ENCODE results near the gene CBLB. TPM values are rescaled to one million over a fixed set of nuclear protein-coding genes. Genes with fewer than 3 reads are reported as not detected.

The CBLB gene
- total and polyA plus RNA-seq, 9 of the 15 experiments (the other 6 are each of a cell fraction or from before 2014, with no cell fraction given) = 1.8 to 8.1 (median 5.3) TPM

GRCh38 chr3:105614288-105615030 is 254.4 kb downstream of the CBLB start (continued):
- TF ChIP-seq CEBPB (tag; IDR thresholded peaks at IDR 0.05) = peak; percentile 54
- TF ChIP-seq ATF7 (IDR thresholded peaks at IDR 0.05) = peak; percentile 55; the same call in 1 of the 2 replicates
- TF ChIP-seq XRCC5 (IDR thresholded peaks at IDR 0.05; ENCODE audit: low read depth, low read length) = no peak
- no peak for TF ChIP-seq DMBX1 (CRISPR knock-in tag; IDR thresholded peaks at IDR 0.05; ENCODE audit: borderline replicate concordance)
- TF ChIP-seq FOXK2 (conservative IDR thresholded peaks at IDR 0.05 in 1 of 2, IDR thresholded peaks at IDR 0.05 in 1 of 2; ENCODE audit: low read depth in 2 of 2) = peak; percentile 67 to 68
- no peak for TF ChIP-seq POU5F1 (IDR thresholded peaks at IDR 0.05; ENCODE audit: borderline replicate concordance, low read depth, low read length, partially characterized antibody)
- TF ChIP-seq, protein P1, sequence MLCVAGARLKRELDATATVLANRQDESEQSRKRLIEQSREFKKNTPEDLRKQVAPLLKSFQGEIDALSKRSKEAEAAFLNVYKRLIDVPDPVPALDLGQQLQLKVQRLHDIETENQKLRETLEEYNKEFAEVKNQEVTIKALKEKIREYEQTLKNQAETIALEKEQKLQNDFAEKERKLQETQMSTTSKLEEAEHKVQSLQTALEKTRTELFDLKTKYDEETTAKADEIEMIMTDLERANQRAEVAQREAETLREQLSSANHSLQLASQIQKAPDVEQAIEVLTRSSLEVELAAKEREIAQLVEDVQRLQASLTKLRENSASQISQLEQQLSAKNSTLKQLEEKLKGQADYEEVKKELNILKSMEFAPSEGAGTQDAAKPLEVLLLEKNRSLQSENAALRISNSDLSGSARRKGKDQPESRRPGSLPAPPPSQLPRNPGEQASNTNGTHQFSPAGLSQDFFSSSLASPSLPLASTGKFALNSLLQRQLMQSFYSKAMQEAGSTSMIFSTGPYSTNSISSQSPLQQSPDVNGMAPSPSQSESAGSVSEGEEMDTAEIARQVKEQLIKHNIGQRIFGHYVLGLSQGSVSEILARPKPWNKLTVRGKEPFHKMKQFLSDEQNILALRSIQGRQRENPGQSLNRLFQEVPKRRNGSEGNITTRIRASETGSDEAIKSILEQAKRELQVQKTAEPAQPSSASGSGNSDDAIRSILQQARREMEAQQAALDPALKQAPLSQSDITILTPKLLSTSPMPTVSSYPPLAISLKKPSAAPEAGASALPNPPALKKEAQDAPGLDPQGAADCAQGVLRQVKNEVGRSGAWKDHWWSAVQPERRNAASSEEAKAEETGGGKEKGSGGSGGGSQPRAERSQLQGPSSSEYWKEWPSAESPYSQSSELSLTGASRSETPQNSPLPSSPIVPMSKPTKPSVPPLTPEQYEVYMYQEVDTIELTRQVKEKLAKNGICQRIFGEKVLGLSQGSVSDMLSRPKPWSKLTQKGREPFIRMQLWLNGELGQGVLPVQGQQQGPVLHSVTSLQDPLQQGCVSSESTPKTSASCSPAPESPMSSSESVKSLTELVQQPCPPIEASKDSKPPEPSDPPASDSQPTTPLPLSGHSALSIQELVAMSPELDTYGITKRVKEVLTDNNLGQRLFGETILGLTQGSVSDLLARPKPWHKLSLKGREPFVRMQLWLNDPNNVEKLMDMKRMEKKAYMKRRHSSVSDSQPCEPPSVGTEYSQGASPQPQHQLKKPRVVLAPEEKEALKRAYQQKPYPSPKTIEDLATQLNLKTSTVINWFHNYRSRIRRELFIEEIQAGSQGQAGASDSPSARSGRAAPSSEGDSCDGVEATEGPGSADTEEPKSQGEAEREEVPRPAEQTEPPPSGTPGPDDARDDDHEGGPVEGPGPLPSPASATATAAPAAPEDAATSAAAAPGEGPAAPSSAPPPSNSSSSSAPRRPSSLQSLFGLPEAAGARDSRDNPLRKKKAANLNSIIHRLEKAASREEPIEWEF (CRISPR knock-in tag; IDR thresholded peaks at IDR 0.05) = no peak
- TF ChIP-seq U2AF2 (optimal IDR thresholded peaks at IDR 0.05; ENCODE audit: low read depth, low read length) = no peak
- peak; percentile 32 to 57; a peak in 2 of 4 replicates for TF ChIP-seq MAZ (CRISPR knock-in tag; conservative IDR thresholded peaks at IDR 0.05 in 1 of 2, IDR thresholded peaks at IDR 0.05 in 1 of 2)
- no peak for TF ChIP-seq KDM5B (IDR thresholded peaks at IDR 0.05; ENCODE audit: insufficient replicate concordance, low read depth, low read length)
- TF ChIP-seq BRD4 (IDR thresholded peaks at IDR 0.05) = no peak
- no peak for TF ChIP-seq CBX1 (IDR thresholded peaks at IDR 0.05; ENCODE audit: low read depth)
- no peak for TF ChIP-seq ZNF184 (CRISPR knock-in tag; IDR thresholded peaks at IDR 0.05)
- TF ChIP-seq NCOA1 (IDR thresholded peaks at IDR 0.05; ENCODE audit: low read depth) = peak; percentile 69; the same call in 1 of the 2 replicates
- peak; percentile 97 for TF ChIP-seq POLR2AphosphoS5 (IDR thresholded peaks at IDR 0.05; ENCODE audit: control insufficient read depth, insufficient read depth, low read depth, low read length)
- TF ChIP-seq, protein P2, sequence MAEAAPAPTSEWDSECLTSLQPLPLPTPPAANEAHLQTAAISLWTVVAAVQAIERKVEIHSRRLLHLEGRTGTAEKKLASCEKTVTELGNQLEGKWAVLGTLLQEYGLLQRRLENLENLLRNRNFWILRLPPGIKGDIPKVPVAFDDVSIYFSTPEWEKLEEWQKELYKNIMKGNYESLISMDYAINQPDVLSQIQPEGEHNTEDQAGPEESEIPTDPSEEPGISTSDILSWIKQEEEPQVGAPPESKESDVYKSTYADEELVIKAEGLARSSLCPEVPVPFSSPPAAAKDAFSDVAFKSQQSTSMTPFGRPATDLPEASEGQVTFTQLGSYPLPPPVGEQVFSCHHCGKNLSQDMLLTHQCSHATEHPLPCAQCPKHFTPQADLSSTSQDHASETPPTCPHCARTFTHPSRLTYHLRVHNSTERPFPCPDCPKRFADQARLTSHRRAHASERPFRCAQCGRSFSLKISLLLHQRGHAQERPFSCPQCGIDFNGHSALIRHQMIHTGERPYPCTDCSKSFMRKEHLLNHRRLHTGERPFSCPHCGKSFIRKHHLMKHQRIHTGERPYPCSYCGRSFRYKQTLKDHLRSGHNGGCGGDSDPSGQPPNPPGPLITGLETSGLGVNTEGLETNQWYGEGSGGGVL (CRISPR knock-in tag; IDR thresholded peaks at IDR 0.05) = no peak
- no peak for TF ChIP-seq PURB (CRISPR knock-in tag; IDR thresholded peaks at IDR 0.05; ENCODE audit: low read depth)
- no peak for TF ChIP-seq ARID2 (IDR thresholded peaks at IDR 0.05)

Measured in K562 (cell line).